Measurements from ENCODE around the gene STAT5A. TPM values are rescaled to one million over a fixed set of nuclear protein-coding genes. Genes with fewer than 3 reads are reported as not detected.
A peak's percentile ranks its signal among the peaks of the same experiment; 100 is the strongest.

STAT5A gene
- total and polyA plus RNA-seq, 9 of the 15 experiments (the other 6 are each of a cell fraction or from before 2014, with no cell fraction given): 79.9 to 415 (median 196) TPM

DNA sequence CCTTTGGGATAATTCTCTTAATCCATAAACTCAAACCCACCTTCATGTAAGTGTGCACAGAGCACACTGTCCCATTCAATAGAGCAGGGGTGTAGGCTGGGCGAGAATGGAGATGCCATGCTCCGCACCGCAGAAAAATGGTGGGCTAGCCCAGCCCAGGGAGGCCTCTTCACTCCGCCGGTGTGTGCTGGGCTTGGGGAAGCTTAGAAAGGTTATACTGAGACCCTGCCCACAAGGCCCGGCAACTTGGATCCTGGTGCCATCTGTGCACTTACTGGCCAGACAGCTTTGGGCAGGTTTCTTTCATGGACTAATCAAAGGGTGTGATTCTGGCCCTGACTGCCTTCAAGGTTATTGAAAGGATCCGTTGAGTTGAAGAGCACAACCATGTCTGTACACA, 3.7 kb upstream of the STAT5A start:
- Histone ChIP-seq H3K4me1 (replicated peaks in 1 of 2; ENCODE audit: control insufficient read depth in 2 of 2, insufficient read depth in 2 of 2, low read length in 2 of 2) (peaks cover 45 to 66% of the 10 kb centered on the region in 2 experiments), H3K9me3 (replicated peaks; ENCODE audit: control insufficient read depth, insufficient read depth, low read depth, low read length) (no peaks in the 10 kb centered on the region), H3K9me1 (ENCODE audit: control insufficient read depth, insufficient read depth, low read length) (no peaks in the 10 kb centered on the region), H3K9ac (ENCODE audit: insufficient read depth in 1 of 2, low read depth in 2 of 2, low read length in 2 of 2) (peak overlapping the region in 1 of 2 experiments; percentile 83), H3K27me3 (ENCODE audit: control insufficient read depth in 2 of 2, insufficient read depth in 2 of 2, low read length in 2 of 2) (no peaks in the 10 kb centered on the region), H2AFZ (ENCODE audit: low read depth, low read length) (no peak overlapping the region), H3K4me3 (0 out of 2 replicates have a peak overlapping the region, but pooled peaks have one; percentile 4), H4K20me1 (replicated peaks; ENCODE audit: control insufficient read depth, insufficient read depth, low read length) (no peaks in the 10 kb centered on the region), H3K79me2 (ENCODE audit: control insufficient read depth, insufficient read depth, low read length) (peaks cover 90% of the 10 kb centered on the region), H3K27ac (ENCODE audit: extremely low read depth, low read depth, low read length) (peak overlapping the region; percentile 54), H3K4me2 (ENCODE audit: insufficient read depth, low read length) (peak overlapping the region; percentile 66; the same call in 1 of the 2 replicates), H3K36me3 (ENCODE audit: control insufficient read depth, insufficient read depth, low read length) (peaks cover 37% of the 10 kb centered on the region; the same call in 2 of the 3 replicates)
- DNase-seq (ENCODE audit: extremely low read depth in 1 of 4, low spot score in 3 of 4) (no peak), FAIRE-seq (no peak), ATAC-seq (no peak)
- WGBS (ENCODE audit: insufficient coverage, low coverage, missing lambda C conversion rate): 85% methylated on average over 7 of the region's 7 CpGs
- BruUV-seq (replicated peaks): TSS peak; percentile 13
- in situ Hi-C loops (cut with MboI): no loop called here
- TF ChIP-seq, protein P1, sequence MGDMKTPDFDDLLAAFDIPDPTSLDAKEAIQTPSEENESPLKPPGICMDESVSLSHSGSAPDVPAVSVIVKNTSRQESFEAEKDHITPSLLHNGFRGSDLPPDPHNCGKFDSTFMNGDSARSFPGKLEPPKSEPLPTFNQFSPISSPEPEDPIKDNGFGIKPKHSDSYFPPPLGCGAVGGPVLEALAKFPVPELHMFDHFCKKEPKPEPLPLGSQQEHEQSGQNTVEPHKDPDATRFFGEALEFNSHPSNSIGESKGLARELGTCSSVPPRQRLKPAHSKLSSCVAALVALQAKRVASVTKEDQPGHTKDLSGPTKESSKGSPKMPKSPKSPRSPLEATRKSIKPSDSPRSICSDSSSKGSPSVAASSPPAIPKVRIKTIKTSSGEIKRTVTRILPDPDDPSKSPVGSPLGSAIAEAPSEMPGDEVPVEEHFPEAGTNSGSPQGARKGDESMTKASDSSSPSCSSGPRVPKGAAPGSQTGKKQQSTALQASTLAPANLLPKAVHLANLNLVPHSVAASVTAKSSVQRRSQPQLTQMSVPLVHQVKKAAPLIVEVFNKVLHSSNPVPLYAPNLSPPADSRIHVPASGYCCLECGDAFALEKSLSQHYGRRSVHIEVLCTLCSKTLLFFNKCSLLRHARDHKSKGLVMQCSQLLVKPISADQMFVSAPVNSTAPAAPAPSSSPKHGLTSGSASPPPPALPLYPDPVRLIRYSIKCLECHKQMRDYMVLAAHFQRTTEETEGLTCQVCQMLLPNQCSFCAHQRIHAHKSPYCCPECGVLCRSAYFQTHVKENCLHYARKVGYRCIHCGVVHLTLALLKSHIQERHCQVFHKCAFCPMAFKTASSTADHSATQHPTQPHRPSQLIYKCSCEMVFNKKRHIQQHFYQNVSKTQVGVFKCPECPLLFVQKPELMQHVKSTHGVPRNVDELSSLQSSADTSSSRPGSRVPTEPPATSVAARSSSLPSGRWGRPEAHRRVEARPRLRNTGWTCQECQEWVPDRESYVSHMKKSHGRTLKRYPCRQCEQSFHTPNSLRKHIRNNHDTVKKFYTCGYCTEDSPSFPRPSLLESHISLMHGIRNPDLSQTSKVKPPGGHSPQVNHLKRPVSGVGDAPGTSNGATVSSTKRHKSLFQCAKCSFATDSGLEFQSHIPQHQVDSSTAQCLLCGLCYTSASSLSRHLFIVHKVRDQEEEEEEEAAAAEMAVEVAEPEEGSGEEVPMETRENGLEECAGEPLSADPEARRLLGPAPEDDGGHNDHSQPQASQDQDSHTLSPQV (IDR thresholded peaks at IDR 0.05): 0 out of 2 replicates have a peak, but pooled peaks have one; percentile 20
- peak; percentile 39; the same call in 1 of the 2 replicates for TF ChIP-seq POLR2G (IDR thresholded peaks at IDR 0.05; ENCODE audit: low read depth, low read length)
- TF ChIP-seq XRCC3 (IDR thresholded peaks at IDR 0.05): no peak
- TF ChIP-seq RBFOX2 (IDR thresholded peaks at IDR 0.05; ENCODE audit: low read depth, low read length): peak; percentile 43
- no peak for TF ChIP-seq ZKSCAN1 (IDR thresholded peaks at IDR 0.05; ENCODE audit: low read depth, low read length)
- intact Hi-C loops (cut with micrococcal nuclease): no loop called here
- ChIA-PET POLR2A (interaction anchor here (1.2 to 2.9 kb wide), 2 partner anchors 10 to 14 kb away, joined by 3 to 11 read pairs; no protein-coding TSS in a partner anchor), CTCF (ENCODE audit: low intra/inter-chr PET ratio) (no interaction called here)

Data from K562 (cell line).